HEK293 (cell line): Measurements from ENCODE around the gene COMMD10.
A peak's percentile ranks its signal among the peaks of the same experiment; 100 is the strongest.

Source experiments
- GFI1B ChIP-seq: fragments of 450-650 bp; formaldehyde crosslinking; IDR thresholded peaks from 2 replicates; pipeline ENCODE4 v1.5.1; 2016; ENCODE audit warnings: missing biosample characterization, missing genetic modification characterization
- HOXA7 ChIP-seq: sonication (generic); formaldehyde crosslinking; IDR thresholded peaks from 2 replicates; pipeline ENCODE4 v1.8.1; 2022; ENCODE audit warnings: missing genetic modification reagents, borderline replicate concordance
- RBAK ChIP-seq: fragments of 450-650 bp; formaldehyde crosslinking; IDR thresholded peaks from 2 replicates; pipeline ENCODE4 v1.5.1; 2016; ENCODE audit warnings: missing biosample characterization, missing genetic modification characterization
- SCRT2 ChIP-seq: fragments of 450-650 bp; formaldehyde crosslinking; IDR thresholded peaks from 2 replicates; pipeline ENCODE4 v1.5.1; 2016; ENCODE audit warnings: missing biosample characterization, missing genetic modification characterization
- SP2 ChIP-seq: fragments of 450-650 bp; formaldehyde crosslinking; IDR thresholded peaks from 2 replicates; pipeline ENCODE4 v1.5.1; 2016; ENCODE audit warnings: missing biosample characterization, missing genetic modification characterization
- WT1 ChIP-seq: fragments of 450-650 bp; formaldehyde crosslinking; IDR thresholded peaks from 2 replicates; pipeline ENCODE4 v1.5.1; 2016; ENCODE audit warnings: missing biosample characterization, missing genetic modification characterization
- ZBTB26 ChIP-seq: fragments of 450-650 bp; formaldehyde crosslinking; optimal IDR thresholded peaks from 2 replicates; pipeline ENCODE3; 2016; ENCODE audit warnings: missing biosample characterization, mild to moderate bottlenecking, missing genetic modification characterization
- ZNF10 ChIP-seq: fragments of 450-650 bp; formaldehyde crosslinking; IDR thresholded peaks from 2 replicates; pipeline ENCODE4 v1.5.1; 2017; ENCODE audit warnings: missing biosample characterization, missing genetic modification characterization
- ZNF24 ChIP-seq: fragments of 450-650 bp; formaldehyde crosslinking; IDR thresholded peaks from 2 replicates; pipeline ENCODE4 v1.5.1; 2016; ENCODE audit warnings: missing biosample characterization, missing genetic modification characterization
- ZNF248 ChIP-seq: fragments of 450-650 bp; formaldehyde crosslinking; IDR thresholded peaks from 2 replicates; pipeline ENCODE4 v1.5.1; 2017; ENCODE audit warnings: missing biosample characterization, missing genetic modification characterization
- ZNF26 ChIP-seq: fragments of 450-650 bp; formaldehyde crosslinking; IDR thresholded peaks from 2 replicates; pipeline ENCODE4 v1.5.1; 2016; ENCODE audit warnings: missing biosample characterization, missing genetic modification characterization
- ZNF37A ChIP-seq: fragments of 450-650 bp; IDR thresholded peaks from 2 replicates; pipeline ENCODE4 v1.5.1; 2018; ENCODE audit warnings: missing biosample characterization, missing genetic modification characterization
- ZNF433 ChIP-seq: fragments of 450-650 bp; formaldehyde crosslinking; IDR thresholded peaks from 2 replicates; pipeline ENCODE4 v1.5.1; 2016; ENCODE audit warnings: missing biosample characterization, missing genetic modification characterization, low read depth
- ZNF518A ChIP-seq: fragments of 450-650 bp; formaldehyde crosslinking; conservative IDR thresholded peaks from 2 replicates; pipeline ENCODE4 v1.5.1; 2016; ENCODE audit warnings: low read depth, missing biosample characterization, missing genetic modification characterization
- ZNF555 ChIP-seq: fragments of 450-650 bp; formaldehyde crosslinking; conservative IDR thresholded peaks from 2 replicates; pipeline ENCODE4 v1.5.1; 2017; ENCODE audit warnings: missing biosample characterization, mild to moderate bottlenecking, missing genetic modification characterization, inconsistent platforms
- ZNF621 ChIP-seq: fragments of 450-650 bp; formaldehyde crosslinking; IDR thresholded peaks from 2 replicates; pipeline ENCODE4 v1.5.1; 2017; ENCODE audit warnings: missing biosample characterization, missing genetic modification characterization
- ZNF639 ChIP-seq: fragments of 450-650 bp; formaldehyde crosslinking; IDR thresholded peaks from 2 replicates; pipeline ENCODE4 v1.5.1; 2016; ENCODE audit warnings: missing biosample characterization, missing genetic modification characterization
- ZNF664 ChIP-seq: fragments of 450-650 bp; formaldehyde crosslinking; IDR thresholded peaks from 2 replicates; pipeline ENCODE4 v1.5.1; 2016; ENCODE audit warnings: missing biosample characterization, missing genetic modification characterization
- ZNF701 ChIP-seq: fragments of 450-650 bp; formaldehyde crosslinking; IDR thresholded peaks from 2 replicates; pipeline ENCODE4 v1.5.1; 2016; ENCODE audit warnings: missing biosample characterization, missing genetic modification characterization
- ZNF776 ChIP-seq: fragments of 450-650 bp; formaldehyde crosslinking; IDR thresholded peaks from 2 replicates; pipeline ENCODE4 v1.5.0; 2017; ENCODE audit warnings: missing biosample characterization, missing genetic modification characterization, borderline replicate concordance
- ZNF785 ChIP-seq: fragments of 450-650 bp; formaldehyde crosslinking; IDR thresholded peaks from 2 replicates; pipeline ENCODE4 v1.5.1; 2016; ENCODE audit warnings: missing biosample characterization, missing genetic modification characterization
- TF ChIP-seq, protein P1 (sequence below): fragments of 450-650 bp; IDR thresholded peaks from 2 replicates; pipeline ENCODE4 v1.5.1; 2018; ENCODE audit warnings: missing biosample characterization, mild to moderate bottlenecking, missing genetic modification characterization
- TF ChIP-seq, protein P2 (sequence below): fragments of 450-650 bp; formaldehyde crosslinking; IDR thresholded peaks from 2 replicates; pipeline ENCODE4 v1.5.1; 2016; ENCODE audit warnings: missing biosample characterization, missing genetic modification characterization
- TF ChIP-seq, protein P3 (sequence below): fragments of 450-650 bp; formaldehyde crosslinking; IDR thresholded peaks from 2 replicates; pipeline ENCODE4 v1.5.1; 2016; ENCODE audit warnings: missing biosample characterization, missing genetic modification characterization

Gene COMMD10

DNA sequence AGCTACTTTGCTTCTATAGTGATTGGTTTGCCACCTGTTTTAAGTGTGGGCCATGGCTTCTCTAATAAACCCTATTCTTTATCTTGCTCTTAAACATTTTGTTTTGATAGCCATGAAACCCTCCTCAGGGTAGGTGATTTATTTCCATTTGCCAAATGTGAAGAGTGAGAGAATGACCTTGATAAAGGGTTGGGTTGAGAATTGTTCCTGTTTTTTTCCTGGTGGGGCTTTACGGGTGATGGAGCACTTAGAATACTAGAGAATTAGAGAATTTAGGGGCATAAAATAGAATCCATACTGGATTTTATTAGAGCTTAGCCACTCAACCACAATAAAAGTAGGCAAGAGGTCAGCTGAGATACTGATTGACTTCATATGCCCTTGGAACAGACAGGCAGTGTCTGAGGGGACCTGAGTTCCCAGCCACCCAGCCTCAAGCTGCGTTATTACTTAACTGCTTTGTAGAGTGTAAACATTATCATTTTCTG is 68.9 kb downstream of the COMMD10 start (continued):
- TF ChIP-seq, protein P1, sequence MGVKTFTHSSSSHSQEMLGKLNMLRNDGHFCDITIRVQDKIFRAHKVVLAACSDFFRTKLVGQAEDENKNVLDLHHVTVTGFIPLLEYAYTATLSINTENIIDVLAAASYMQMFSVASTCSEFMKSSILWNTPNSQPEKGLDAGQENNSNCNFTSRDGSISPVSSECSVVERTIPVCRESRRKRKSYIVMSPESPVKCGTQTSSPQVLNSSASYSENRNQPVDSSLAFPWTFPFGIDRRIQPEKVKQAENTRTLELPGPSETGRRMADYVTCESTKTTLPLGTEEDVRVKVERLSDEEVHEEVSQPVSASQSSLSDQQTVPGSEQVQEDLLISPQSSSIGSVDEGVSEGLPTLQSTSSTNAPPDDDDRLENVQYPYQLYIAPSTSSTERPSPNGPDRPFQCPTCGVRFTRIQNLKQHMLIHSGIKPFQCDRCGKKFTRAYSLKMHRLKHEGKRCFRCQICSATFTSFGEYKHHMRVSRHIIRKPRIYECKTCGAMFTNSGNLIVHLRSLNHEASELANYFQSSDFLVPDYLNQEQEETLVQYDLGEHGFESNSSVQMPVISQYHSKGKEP = no peak
- TF ChIP-seq, protein P2, sequence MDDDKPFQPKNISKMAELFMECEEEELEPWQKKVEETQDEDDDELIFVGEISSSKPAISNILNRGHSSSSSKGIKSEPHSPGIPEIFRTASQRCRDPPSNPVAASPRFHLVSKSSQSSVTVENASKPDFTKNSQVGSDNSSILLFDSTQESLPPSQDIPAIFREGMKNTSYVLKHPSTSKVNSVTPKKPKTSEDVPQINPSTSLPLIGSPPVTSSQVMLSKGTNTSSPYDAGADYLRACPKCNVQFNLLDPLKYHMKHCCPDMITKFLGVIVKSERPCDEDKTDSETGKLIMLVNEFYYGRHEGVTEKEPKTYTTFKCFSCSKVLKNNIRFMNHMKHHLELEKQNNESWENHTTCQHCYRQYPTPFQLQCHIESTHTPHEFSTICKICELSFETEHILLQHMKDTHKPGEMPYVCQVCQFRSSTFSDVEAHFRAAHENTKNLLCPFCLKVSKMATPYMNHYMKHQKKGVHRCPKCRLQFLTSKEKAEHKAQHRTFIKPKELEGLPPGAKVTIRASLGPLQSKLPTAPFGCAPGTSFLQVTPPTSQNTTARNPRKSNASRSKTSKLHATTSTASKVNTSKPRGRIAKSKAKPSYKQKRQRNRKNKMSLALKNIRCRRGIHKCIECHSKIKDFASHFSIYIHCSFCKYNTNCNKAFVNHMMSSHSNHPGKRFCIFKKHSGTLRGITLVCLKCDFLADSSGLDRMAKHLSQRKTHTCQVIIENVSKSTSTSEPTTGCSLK (tag by site-specific recombination) = no peak
- TF ChIP-seq GFI1B = peak; percentile 46; the same call in 1 of the 2 replicates
- TF ChIP-seq SCRT2 = no peak
- TF ChIP-seq ZNF785 (tag by site-specific recombination) = no peak
- TF ChIP-seq ZNF776 (tag by site-specific recombination) = no peak
- TF ChIP-seq ZNF248 (tag by site-specific recombination) = no peak
- TF ChIP-seq ZNF639 = no peak
- no peak for TF ChIP-seq ZNF664 (tag by site-specific recombination)
- TF ChIP-seq, protein P3, sequence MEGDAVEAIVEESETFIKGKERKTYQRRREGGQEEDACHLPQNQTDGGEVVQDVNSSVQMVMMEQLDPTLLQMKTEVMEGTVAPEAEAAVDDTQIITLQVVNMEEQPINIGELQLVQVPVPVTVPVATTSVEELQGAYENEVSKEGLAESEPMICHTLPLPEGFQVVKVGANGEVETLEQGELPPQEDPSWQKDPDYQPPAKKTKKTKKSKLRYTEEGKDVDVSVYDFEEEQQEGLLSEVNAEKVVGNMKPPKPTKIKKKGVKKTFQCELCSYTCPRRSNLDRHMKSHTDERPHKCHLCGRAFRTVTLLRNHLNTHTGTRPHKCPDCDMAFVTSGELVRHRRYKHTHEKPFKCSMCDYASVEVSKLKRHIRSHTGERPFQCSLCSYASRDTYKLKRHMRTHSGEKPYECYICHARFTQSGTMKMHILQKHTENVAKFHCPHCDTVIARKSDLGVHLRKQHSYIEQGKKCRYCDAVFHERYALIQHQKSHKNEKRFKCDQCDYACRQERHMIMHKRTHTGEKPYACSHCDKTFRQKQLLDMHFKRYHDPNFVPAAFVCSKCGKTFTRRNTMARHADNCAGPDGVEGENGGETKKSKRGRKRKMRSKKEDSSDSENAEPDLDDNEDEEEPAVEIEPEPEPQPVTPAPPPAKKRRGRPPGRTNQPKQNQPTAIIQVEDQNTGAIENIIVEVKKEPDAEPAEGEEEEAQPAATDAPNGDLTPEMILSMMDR (tag by site-specific recombination) = no peak
- no peak for TF ChIP-seq ZBTB26
- no peak for TF ChIP-seq ZNF433 (tag by site-specific recombination)
- TF ChIP-seq ZNF518A (tag by site-specific recombination) = no peak
- TF ChIP-seq RBAK = no peak
- no peak for TF ChIP-seq ZNF37A (tag by site-specific recombination)
- TF ChIP-seq SP2 (tag by site-specific recombination) = no peak
- no peak for TF ChIP-seq ZNF555 (tag by site-specific recombination)
- no peak for TF ChIP-seq ZNF701 (tag by site-specific recombination)
- TF ChIP-seq WT1 (tag by site-specific recombination) = peak; percentile 49; the same call in 1 of the 2 replicates
- TF ChIP-seq ZNF26 (tag by site-specific recombination) = no peak
- no peak for TF ChIP-seq ZNF24 (tag by site-specific recombination)
- TF ChIP-seq ZNF10 (tag by site-specific recombination) = 0 out of 2 replicates have a peak, but pooled peaks have one; percentile 21
- no peak for TF ChIP-seq HOXA7
- TF ChIP-seq ZNF621 (tag by site-specific recombination) = no peak
